T47D (cell line): ENCODE results near the gene CGNL1.
A peak's percentile ranks its signal among the peaks of the same experiment; 100 is the strongest.

Experiments
- DNase-seq, 2 experiments: peaks; one replicate each; pipeline versions ENCODE4 v3.0.0 to v3.0.0-alpha.2; 2011 to 2012; ENCODE audit warnings: low read depth in 1 of 2, low spot score in 1 of 2
- JUND ChIP-seq: IDR thresholded peaks from 2 replicates; pipeline ENCODE4 v1.6.1; 2012; ENCODE audit warnings: low read depth
- in situ Hi-C: cut with HindIII; loops from 2 replicates; pipeline ENCODE4 v1.10.0; 2016; ENCODE audit warnings: low sequenced_read_pairs, low pct_unique_long_range_greater_than_20kb

Gene CGNL1, protein sequence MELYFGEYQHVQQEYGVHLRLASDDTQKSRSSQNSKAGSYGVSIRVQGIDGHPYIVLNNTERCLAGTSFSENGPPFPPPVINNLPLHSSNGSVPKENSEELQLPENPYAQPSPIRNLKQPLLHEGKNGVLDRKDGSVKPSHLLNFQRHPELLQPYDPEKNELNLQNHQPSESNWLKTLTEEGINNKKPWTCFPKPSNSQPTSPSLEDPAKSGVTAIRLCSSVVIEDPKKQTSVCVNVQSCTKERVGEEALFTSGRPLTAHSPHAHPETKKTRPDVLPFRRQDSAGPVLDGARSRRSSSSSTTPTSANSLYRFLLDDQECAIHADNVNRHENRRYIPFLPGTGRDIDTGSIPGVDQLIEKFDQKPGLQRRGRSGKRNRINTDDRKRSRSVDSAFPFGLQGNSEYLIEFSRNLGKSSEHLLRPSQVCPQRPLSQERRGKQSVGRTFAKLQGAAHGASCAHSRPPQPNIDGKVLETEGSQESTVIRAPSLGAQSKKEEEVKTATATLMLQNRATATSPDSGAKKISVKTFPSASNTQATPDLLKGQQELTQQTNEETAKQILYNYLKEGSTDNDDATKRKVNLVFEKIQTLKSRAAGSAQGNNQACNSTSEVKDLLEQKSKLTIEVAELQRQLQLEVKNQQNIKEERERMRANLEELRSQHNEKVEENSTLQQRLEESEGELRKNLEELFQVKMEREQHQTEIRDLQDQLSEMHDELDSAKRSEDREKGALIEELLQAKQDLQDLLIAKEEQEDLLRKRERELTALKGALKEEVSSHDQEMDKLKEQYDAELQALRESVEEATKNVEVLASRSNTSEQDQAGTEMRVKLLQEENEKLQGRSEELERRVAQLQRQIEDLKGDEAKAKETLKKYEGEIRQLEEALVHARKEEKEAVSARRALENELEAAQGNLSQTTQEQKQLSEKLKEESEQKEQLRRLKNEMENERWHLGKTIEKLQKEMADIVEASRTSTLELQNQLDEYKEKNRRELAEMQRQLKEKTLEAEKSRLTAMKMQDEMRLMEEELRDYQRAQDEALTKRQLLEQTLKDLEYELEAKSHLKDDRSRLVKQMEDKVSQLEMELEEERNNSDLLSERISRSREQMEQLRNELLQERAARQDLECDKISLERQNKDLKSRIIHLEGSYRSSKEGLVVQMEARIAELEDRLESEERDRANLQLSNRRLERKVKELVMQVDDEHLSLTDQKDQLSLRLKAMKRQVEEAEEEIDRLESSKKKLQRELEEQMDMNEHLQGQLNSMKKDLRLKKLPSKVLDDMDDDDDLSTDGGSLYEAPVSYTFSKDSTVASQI

DNA sequence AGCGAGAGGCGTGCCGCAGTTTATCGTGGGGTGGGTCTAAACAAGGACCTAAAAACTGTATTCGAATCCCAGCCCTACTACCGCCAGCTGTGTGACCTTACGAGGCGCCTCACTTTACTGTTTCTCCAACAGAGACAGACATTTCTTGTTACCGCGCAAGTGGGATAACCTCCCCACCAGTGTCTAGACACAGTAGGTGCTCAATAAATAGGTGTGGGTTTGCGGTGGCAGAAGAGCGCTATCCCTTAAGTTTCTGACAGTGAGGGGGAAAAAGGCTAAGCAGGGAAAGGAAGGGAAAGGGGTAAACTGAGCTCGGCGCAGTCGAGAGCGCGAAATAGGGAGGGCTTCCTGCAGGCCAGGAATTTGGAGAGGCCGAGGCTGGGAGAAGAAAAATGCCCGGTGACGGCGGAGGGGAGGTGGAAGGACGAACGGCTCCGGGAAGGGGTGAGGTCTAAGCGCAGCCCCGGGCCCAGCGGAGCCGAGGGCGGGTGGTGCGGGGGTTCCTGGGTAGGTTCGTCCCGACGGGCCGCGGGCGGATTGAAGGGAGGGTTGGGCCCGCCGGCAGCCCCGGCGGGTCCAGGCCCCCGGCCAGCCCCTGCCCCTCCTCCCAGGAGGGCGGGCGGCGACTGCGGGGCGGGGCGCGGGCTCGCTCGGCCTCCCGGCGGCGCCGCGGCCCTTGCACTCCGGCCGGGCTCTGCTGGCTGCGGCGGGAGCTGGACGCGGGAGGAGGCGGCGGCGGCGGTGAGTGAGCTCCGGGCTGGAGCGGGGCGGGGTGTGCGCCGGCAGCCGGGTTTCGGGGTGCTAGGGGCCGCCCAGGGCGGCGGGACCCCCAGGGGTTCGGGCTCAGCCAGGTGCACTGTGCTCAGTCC is at the start of gene CGNL1:
TSS of gene CGNL1 (plus strand) at position 679 of the 869 bp plus-strand sequence. CDS start 61,495 bp downstream, outside the sequence.
- TF ChIP-seq JUND = no peak
- DNase-seq = peak; percentile 28 to 69
- in situ Hi-C loops = no loop called here

DNA sequence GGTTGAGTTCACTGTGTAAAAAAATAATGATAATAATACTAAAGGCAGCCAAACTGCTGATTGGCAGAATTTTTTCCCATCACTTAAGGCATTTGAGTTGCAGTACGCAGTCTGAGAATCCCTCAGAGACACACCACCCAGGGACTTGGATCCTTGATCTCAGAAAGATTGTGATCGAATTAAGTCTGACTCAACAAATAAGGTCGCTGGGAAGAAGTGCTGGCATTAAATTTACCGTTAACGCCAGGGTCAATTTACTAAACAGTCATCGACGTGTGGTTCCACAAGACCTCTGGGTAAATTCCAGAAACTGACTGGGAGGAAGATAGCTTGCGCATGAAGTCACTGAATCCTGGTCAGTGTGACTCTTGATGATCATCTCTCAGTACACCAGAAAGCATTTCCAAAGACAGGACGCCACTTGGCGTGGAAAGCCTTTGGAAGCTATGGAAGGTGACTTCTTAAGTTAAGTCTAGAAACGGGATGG is 48.3 kb upstream of the CGNL1 start:
- TF ChIP-seq JUND = no peak
- in situ Hi-C loops = no loop called here
- DNase-seq = peak in 1 of 2 experiments; percentile 52

DNA sequence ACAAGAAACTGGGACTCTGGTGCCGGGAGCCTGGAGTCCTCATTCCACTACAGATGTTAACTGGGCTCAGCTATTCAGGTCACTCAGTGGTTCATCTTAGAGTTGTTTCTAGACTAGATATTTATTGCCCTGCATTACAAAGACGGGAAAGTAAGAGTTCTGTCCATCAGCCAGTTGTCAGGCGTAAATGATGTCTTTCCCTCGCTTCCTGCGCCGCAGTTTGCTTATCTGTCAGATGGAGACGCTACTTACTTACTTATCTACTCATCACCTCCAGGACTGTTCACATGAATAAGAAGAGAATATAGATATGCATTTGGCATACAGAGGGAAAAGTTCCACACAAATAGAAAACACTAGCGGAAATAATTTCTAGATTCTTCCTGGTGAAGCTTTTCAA is 47.8 kb upstream of the CGNL1 start:
- no peak for DNase-seq
- in situ Hi-C loops = no loop called here
- no peak for TF ChIP-seq JUND

DNA sequence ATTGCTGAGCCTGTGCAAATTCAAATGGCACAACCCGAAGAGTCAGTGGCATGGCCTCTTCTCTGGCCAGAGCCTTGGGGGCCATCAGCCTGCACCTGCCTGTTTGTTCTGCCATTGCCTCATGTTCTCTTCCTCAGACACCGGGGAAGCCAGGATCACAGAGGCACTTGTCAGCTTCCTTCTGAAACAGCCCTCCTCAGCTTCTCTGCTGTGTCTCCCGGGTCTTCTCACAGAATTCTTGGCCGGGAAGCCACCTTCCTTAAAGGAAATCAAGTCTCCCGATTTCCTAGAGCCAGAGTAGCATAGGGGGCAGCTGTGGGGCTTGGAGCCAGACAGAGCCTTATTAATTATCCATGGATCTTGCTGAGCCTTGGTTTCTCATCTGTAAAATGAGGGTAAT is 47.4 kb upstream of the CGNL1 start:
- no peak for TF ChIP-seq JUND
- no peak for DNase-seq
- in situ Hi-C loops = no loop called here

DNA sequence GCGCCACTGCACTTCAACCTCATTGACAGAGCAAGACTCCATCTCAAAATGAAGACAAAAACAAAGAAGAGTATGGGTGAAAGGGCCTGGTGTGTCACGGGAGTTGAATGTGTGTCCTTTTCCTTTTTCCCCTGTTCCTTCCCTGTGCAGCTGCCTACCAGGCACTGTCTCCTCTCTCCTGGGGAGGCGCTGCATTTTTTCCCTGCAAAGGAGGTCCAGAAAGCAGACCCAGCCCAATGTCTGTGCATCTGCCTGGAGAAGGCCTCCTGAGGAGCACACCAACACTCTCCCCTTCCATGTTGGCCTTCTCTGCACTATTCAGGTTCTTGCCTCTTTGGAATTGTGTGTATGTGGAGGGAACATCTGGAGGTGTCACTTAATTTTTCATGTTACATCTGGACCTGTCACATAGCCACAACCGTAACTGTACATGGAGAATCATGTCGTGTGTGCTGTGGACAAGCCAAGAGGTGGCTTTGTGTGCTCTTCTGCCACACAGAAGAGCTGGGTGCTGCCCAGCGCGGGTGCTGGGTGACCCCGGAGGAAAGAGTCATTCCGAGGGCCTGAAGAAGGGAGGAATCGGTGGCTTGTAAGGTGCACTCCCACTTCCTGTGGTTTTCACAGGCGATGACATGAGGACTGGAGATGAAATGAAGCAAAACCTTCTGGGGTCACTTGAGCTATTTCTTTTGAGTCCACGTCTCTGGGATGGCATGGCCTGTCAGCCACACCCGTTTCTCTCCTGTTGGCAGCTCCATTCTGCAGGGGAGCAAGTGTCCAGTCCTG is 46.5 kb upstream of the CGNL1 start:
- DNase-seq = no peak
- no peak for TF ChIP-seq JUND
- in situ Hi-C loops = no loop called here

DNA sequence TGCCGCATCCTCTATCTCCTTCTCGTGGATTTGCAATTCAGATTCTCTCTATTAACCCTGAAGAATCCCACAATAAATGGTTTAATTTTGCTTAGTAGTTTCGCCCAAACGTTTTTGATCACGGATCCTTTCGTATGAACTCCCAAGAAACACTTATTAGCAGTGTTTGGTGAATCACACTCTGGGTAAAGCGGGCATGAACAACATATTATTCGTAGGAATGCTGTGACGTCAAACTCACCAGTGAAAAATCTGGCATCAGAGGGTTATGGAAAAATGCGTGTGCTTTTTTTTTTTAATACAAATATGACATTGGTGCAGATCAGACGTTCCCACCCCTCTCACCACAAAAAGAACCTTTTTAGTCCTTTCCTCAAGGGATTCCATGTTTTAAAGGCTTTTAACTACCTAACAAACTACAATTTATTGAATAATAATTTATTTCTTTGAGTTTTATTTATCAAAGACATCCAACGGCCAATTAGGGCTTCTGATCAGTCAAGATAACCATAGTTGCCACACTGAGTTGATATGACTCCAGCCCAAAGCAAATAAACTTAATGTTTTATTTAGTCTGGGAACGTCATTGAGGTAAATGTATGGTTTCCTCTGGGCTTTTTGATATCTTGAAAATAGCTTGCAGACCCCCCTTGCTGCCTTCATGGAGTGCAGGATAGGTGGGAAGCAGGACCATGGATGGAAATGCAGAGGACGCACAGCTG is 45.5 kb upstream of the CGNL1 start:
- no peak for TF ChIP-seq JUND
- no peak for DNase-seq
- in situ Hi-C loops = no loop called here

DNA sequence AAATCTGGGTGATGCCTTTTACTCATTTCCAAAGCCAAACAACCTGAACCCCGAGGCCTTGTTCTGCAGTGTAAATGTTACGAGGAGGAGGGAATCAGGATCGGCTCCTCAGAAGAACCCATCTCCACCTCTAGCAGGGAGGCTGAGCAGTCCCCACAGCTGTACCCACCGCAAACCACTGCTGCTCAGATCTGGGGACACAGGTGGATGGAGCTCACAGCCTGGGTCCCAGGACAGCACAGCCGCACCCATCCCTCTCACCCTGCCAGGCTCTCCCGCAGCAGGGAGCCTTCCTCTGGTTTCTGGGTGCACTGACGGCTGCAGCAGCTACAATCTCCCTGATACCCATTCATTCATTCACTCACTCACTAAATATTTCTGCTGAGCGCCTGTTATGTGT is 44.0 kb upstream of the CGNL1 start:
- DNase-seq = no peak
- no peak for TF ChIP-seq JUND
- in situ Hi-C loops = no loop called here

DNA sequence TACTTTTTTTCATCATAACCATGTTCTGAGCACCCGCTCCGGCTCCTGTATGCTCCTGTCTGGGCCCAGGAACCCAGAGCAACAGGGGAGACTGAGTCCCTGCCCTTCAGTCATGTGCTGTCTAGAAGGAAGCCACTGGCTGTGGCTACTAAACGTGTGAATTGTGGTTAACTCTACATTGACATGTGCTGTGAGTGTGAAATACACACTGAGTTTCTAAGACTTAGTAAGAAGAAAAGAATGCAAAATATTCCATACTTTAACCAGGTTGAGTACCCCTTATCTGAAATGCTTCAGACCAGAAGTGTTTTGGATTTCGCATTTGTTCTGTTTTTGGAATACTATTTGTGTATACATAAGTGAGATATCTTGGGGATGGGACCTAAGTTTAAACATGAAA is 42.8 kb upstream of the CGNL1 start:
- in situ Hi-C loops = no loop called here
- no peak for TF ChIP-seq JUND
- DNase-seq = no peak

DNA sequence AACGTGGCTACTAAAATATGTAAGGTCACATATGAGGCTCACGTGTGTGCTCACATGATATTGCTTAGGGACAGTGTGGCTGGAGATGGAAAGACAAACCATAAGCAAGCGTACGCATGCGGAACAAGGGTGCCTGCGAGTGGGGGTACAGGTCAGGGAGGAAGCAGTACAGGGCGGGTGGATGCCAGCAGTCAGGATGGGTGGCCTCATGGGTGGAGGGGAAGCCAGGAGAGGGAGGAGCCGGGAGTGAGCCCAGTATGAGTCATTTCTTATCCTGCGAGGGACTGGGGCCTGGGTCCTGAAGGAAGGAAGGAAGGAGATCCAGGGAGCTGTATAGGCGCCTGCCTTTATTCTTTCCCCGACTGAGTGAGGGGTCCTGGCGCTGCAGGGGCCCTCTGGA is 42.0 kb upstream of the CGNL1 start:
- no peak for TF ChIP-seq JUND
- DNase-seq = no peak
- in situ Hi-C loops = no loop called here

DNA sequence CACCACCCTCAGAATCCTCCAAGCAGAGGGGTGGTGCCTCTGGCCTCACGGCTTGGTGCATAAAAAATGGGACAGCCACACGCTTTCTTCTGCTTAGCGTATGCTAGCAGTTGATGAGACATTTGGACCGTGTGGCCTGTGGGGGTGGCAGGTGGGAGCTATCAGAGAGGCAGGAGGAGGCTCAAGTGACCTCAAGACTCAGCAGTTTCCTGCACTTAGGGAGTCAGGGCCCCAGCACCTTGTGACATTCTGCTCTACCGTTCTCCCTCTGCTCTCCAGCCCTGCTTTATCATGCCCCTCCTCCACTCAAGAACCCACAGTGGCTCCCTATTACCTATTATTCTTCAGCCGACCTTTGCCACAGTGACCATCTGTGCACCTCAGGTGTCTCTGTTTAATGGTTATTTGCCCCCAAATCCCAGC is 41.0 kb upstream of the CGNL1 start:
- in situ Hi-C loops = no loop called here
- no peak for TF ChIP-seq JUND
- no peak for DNase-seq
